Tibial nerve (tissue), 3 donors: Measurements from ENCODE around the gene NUPR1.

Experiments used
- POLR2A ChIP-seq, 2 donors: fragments of 450-650 bp; IDR thresholded peaks; one replicate each; pipeline ENCODE4 v1.6.1; 2017; ENCODE audit warnings: antibody characterized with exemption in 2 of 2, mild to moderate bottlenecking in 2 of 2, moderate library complexity in 2 of 2
- TF ChIP-seq, protein P1 (sequence below), 5 experiments: fragments of 200-600 bp in 3 of 5; fragments of 450-650 bp in 2 of 5; sonication (generic) in 3 of 5; IDR thresholded peaks; one replicate each; pipeline ENCODE4 v1.5.1; 2016 to 2019; ENCODE audit warnings: antibody characterized with exemption in 5 of 5, mild to moderate bottlenecking in 3 of 5, moderate library complexity in 2 of 5

DNA sequence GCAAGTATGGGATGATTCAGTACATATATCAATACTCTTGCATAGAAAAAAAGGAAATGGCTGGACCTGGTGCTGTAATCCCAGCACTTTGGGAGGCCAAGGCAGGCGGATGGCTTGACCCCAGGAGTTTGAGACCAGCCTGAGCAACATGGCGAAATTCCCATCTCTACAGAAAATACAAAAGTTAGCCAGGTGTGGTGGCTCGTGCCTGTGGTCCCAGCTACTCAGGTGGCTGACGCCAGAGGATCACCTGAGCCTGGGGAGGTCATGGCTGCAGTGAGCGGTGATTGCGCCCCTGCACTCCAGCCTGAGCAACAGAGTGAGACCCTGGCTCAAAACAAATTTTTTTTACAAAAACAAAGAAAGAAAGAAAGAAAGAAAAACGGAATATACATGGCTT is 7.9 kb upstream of the NUPR1 start:
- TF ChIP-seq, protein P1, sequence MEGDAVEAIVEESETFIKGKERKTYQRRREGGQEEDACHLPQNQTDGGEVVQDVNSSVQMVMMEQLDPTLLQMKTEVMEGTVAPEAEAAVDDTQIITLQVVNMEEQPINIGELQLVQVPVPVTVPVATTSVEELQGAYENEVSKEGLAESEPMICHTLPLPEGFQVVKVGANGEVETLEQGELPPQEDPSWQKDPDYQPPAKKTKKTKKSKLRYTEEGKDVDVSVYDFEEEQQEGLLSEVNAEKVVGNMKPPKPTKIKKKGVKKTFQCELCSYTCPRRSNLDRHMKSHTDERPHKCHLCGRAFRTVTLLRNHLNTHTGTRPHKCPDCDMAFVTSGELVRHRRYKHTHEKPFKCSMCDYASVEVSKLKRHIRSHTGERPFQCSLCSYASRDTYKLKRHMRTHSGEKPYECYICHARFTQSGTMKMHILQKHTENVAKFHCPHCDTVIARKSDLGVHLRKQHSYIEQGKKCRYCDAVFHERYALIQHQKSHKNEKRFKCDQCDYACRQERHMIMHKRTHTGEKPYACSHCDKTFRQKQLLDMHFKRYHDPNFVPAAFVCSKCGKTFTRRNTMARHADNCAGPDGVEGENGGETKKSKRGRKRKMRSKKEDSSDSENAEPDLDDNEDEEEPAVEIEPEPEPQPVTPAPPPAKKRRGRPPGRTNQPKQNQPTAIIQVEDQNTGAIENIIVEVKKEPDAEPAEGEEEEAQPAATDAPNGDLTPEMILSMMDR (IDR thresholded peaks at IDR 0.05) = no peak
- no peak for TF ChIP-seq POLR2A (IDR thresholded peaks at IDR 0.05)
